K562 (cell line): Measurements from ENCODE around the gene SLC5A12. TPM values are rescaled to one million over a fixed set of nuclear protein-coding genes. Genes with fewer than 3 reads are reported as not detected.

Experiments
- ATAC-seq: fragments of 200-7000 bp; cut with Tn5 transposase; 3 replicates; pipeline ENCODE4 v1.9.1; 2020; ENCODE audit warnings: moderate library complexity
- BruUV-seq: library from RNA; stranded (reverse); fragments of 400-500 nt; replicated peaks from 2 replicates; lab custom pipeline; 2021; lab: Mats Ljungman, UMichigan
- CTCF ChIA-PET: fragments of 300-600 bp; formaldehyde crosslinking; extraction: SDS; loops from one replicate; lab custom pipeline; 2021; ENCODE audit warnings: low intra/inter-chr PET ratio; lab: Yijun Ruan, JAX
- POLR2A ChIA-PET: fragments of 300-600, 350-650 bp; sonication (Branson Sonifier 250); formaldehyde crosslinking; extraction: SDS; loops from one replicate; lab custom pipeline; 2021; ENCODE audit warnings: antibody characterized with exemption, inconsistent platforms; lab: Yijun Ruan, JAX
- DNase-seq, 4 experiments: peaks; one replicate each; pipeline versions ENCODE4 v3.0.0 to v3.0.0-alpha.2; 2011 to 2018; ENCODE audit warnings: low spot score in 3 of 4, mixed read lengths in 3 of 4; ENCODE audit errors: extremely low read depth in 1 of 4
- FAIRE-seq: peaks from 2 replicates; lab custom pipeline; 2011; peaks lifted over from hg19 to GRCh38; lab: Jason Lieb, UNC
- H2AFZ ChIP-seq: 2 replicates; pipeline ENCODE4 v1.6.0; 2011; ENCODE audit warnings: low read depth, low read length, control low read depth, inconsistent platforms
- H3K27ac ChIP-seq: fragments of 200-600 bp; 3 replicates; pipeline ENCODE4 v1.8.0; 2011; ENCODE audit warnings: low read depth, mild to moderate bottlenecking, control low read depth, inconsistent platforms, low read length, moderate library complexity, mixed read lengths; ENCODE audit errors: extremely low read depth
- H3K27me3 ChIP-seq, 2 experiments: fragments of 300-600 bp in 1 of 2; 2 replicates in 1 of 2; 3 replicates in 1 of 2; pipeline versions ENCODE4 v1.6.0 to v1.8.0; 2011; ENCODE audit warnings: inconsistent platforms in 2 of 2, low read length in 2 of 2, mild to moderate bottlenecking in 1 of 2, mixed read lengths in 1 of 2, moderate library complexity in 1 of 2; ENCODE audit not compliant: control insufficient read depth in 2 of 2, insufficient read depth in 2 of 2
- H3K36me3 ChIP-seq: fragments of 300-600 bp; 3 replicates; pipeline ENCODE4 v1.8.0; 2011; ENCODE audit warnings: mild to moderate bottlenecking, low read length, inconsistent platforms; ENCODE audit not compliant: control insufficient read depth, insufficient read depth
- H3K4me1 ChIP-seq, 2 experiments: fragments of 200-600 bp in 1 of 2; replicated peaks in 1 of 2; 2 replicates in 1 of 2; 3 replicates in 1 of 2; pipeline versions ENCODE4 v1.5.1 to v1.8.0; 2011; ENCODE audit warnings: inconsistent platforms in 2 of 2, low read length in 2 of 2, mild to moderate bottlenecking in 1 of 2, mixed read lengths in 1 of 2, moderate library complexity in 1 of 2; ENCODE audit not compliant: control insufficient read depth in 2 of 2, insufficient read depth in 2 of 2
- H3K4me2 ChIP-seq: 2 replicates; pipeline ENCODE4 v1.6.1; 2011; ENCODE audit warnings: low read length, control low read depth, inconsistent platforms, mixed read lengths; ENCODE audit not compliant: insufficient read depth
- H3K4me3 ChIP-seq: fragments of 200-600 bp; sonication (generic), shearing (Covaris generic); 2 replicates; pipeline ENCODE4 v1.5.1; 2016; ENCODE audit warnings: control low read depth, inconsistent platforms
- H3K79me2 ChIP-seq: fragments of 200-600 bp; 3 replicates; pipeline ENCODE4 v1.8.0; 2011; ENCODE audit warnings: low read length, inconsistent platforms; ENCODE audit not compliant: control insufficient read depth, insufficient read depth
- H3K9ac ChIP-seq, 2 experiments: 2 replicates each; pipeline versions ENCODE4 v1.6.0 to v1.6.1; 2011; ENCODE audit warnings: low read depth in 2 of 2, low read length in 2 of 2, control low read depth in 1 of 2, inconsistent platforms in 1 of 2, mild to moderate bottlenecking in 1 of 2, mixed read lengths in 1 of 2; ENCODE audit not compliant: insufficient read depth in 1 of 2
- H3K9me1 ChIP-seq: one replicate; pipeline ENCODE4 v1.6.0; 2011; ENCODE audit warnings: inconsistent platforms, mild to moderate bottlenecking, low read length, moderate library complexity; ENCODE audit not compliant: control insufficient read depth, insufficient read depth
- H3K9me3 ChIP-seq: replicated peaks from 2 replicates; pipeline ENCODE4 v1.5.1; 2011; ENCODE audit warnings: low read depth, low read length, inconsistent platforms; ENCODE audit not compliant: control insufficient read depth, insufficient read depth
- H4K20me1 ChIP-seq: replicated peaks from 2 replicates; pipeline ENCODE4 v1.6.1; 2011; ENCODE audit warnings: low read length, inconsistent platforms, mixed read lengths; ENCODE audit not compliant: control insufficient read depth, insufficient read depth
- MAX ChIP-seq: sonication (generic); formaldehyde crosslinking; IDR thresholded peaks from 2 replicates; pipeline ENCODE4 v1.9.0; 2022; ENCODE audit warnings: mild to moderate bottlenecking, missing genetic modification reagents
- MCM3 ChIP-seq: fragments of 450-650 bp; IDR thresholded peaks from 2 replicates; pipeline ENCODE4 v1.6.1; 2016
- MEF2D ChIP-seq: conservative IDR thresholded peaks from 2 replicates; pipeline ENCODE4 v1.6.1; 2016; ENCODE audit warnings: low read depth, missing genetic modification characterization, missing compliant biosample characterization
- MITF ChIP-seq: IDR thresholded peaks from 2 replicates; pipeline ENCODE4 v1.6.1; 2014; ENCODE audit warnings: antibody characterized with exemption
- NCOA4 ChIP-seq: fragments of 450-650 bp; IDR thresholded peaks from 2 replicates; pipeline ENCODE4 v1.6.1; 2018; ENCODE audit warnings: mild to moderate bottlenecking; ENCODE audit not compliant: partially characterized antibody
- NR1H2 ChIP-seq: sonication (generic); formaldehyde crosslinking; IDR thresholded peaks from 2 replicates; pipeline ENCODE4 v1.4.0; 2020; ENCODE audit warnings: mild to moderate bottlenecking, missing genetic modification reagents
- RBM34 ChIP-seq: fragments of 200-400 bp; formaldehyde crosslinking; IDR thresholded peaks from 2 replicates; pipeline ENCODE4 v1.6.1; 2018; ENCODE audit warnings: low read length, borderline replicate concordance; ENCODE audit not compliant: insufficient read depth
- RHOXF2B ChIP-seq: fragments of 250-450 bp; sonication (Bioruptor Pico); conservative IDR thresholded peaks from 2 replicates; pipeline ENCODE4 v1.5.1; 2021
- SIN3B ChIP-seq: fragments of 450-650 bp; IDR thresholded peaks from 2 replicates; pipeline ENCODE4 v1.6.1; 2017; ENCODE audit warnings: low read depth, mild to moderate bottlenecking, moderate library complexity
- SMAD3 ChIP-seq: fragments of 450-650 bp; formaldehyde crosslinking; conservative IDR thresholded peaks from 2 replicates; pipeline ENCODE4 v1.4.0; 2020; ENCODE audit warnings: mild to moderate bottlenecking
- TAF15 ChIP-seq: fragments of 200-400 bp; formaldehyde crosslinking; IDR thresholded peaks from 2 replicates; pipeline ENCODE4 v1.6.1; 2017; ENCODE audit warnings: mild to moderate bottlenecking, low read depth, low read length, moderate library complexity
- TAL1 ChIP-seq: fragments of 450-650 bp; IDR thresholded peaks from 2 replicates; pipeline ENCODE4 v1.6.1; 2016; ENCODE audit warnings: mild to moderate bottlenecking
- TCFL5 ChIP-seq: fragments of 250-450 bp; sonication (Bioruptor Pico); conservative IDR thresholded peaks from 2 replicates; pipeline ENCODE4 v1.6.1; 2021; ENCODE audit warnings: mild to moderate bottlenecking, moderate library complexity, matching md5 sums
- THAP12 ChIP-seq: fragments of 250-450 bp; sonication (Bioruptor Pico); IDR thresholded peaks from 2 replicates; pipeline ENCODE4 v1.9.0; 2021; ENCODE audit warnings: mild to moderate bottlenecking, inconsistent platforms
- ZKSCAN8 ChIP-seq: fragments of 200-800 bp; sonication (Bioruptor generic); IDR thresholded peaks from 2 replicates; pipeline ENCODE4 v1.6.1; 2016; ENCODE audit warnings: missing genetic modification characterization, missing compliant biosample characterization
- ZNF212 ChIP-seq: fragments of 450-650 bp; formaldehyde crosslinking; IDR thresholded peaks from 2 replicates; pipeline ENCODE4 v1.4.0; 2020; ENCODE audit warnings: mild to moderate bottlenecking
- in situ Hi-C: fragments of 300-500 bp; cut with MboI; formaldehyde crosslinking; loops from 4 replicates; pipeline ENCODE4 v1.15.0; 2018; ENCODE audit warnings: inconsistent platforms, mixed read lengths
- intact Hi-C: fragments of 100-400 bp; cut with micrococcal nuclease; formaldehyde crosslinking; loops from 2 replicates; pipeline ENCODE4 v1.14.2; 2022
- polyA plus RNA-seq, 8 experiments: library from polyadenylated mRNA; depleted of rRNA in 4 of 8; stranded (reverse) in 5 of 8; unstranded in 3 of 8; fragments of >200 nt; fragmentation: Nextera tagmentation in 2 of 8; fragmentation: Illumina TruSeq in 1 of 8; extraction: Ambion mirVana in 2 of 8; extraction: Trizol in 1 of 8; gene quantifications; 2 replicates each; pipeline versions ENCODE4 v1.2.1 to v1.2.3, GENCODE V29; 2011 to 2014; ENCODE audit warnings: inconsistent platforms in 1 of 8, missing spikeins in 1 of 8
- total RNA-seq, 7 experiments: library from RNA; depleted of rRNA in 6 of 7; stranded (reverse); fragments of >200 nt in 6 of 7; fragmentation: Illumina TruSeq in 2 of 7; extraction: Trizol in 2 of 7; gene quantifications; 2 replicates each; pipeline versions ENCODE4 v1.2.1 to v1.2.3, GENCODE V29; 2011 to 2021; ENCODE audit warnings: low replicate concordance in 1 of 7

Gene SLC5A12
- total and polyA plus RNA-seq, 9 of the 15 experiments (the other 6 are each of a cell fraction or from before 2014, with no cell fraction given) = 0.03 to 0.16 (median 0.06) TPM; not detected in 5

- H4K20me1 ChIP-seq = no peaks in the 10 kb centered on the region
- no TSS peak for BruUV-seq
- H3K4me1 ChIP-seq = no peaks in the 10 kb centered on the region
- H3K36me3 ChIP-seq = no peaks in the 10 kb centered on the region
- no peak overlapping the region for H3K9ac ChIP-seq
- no peak overlapping the region for H3K4me3 ChIP-seq
- in situ Hi-C loops (no loop called here), intact Hi-C loops (no loop called here)
- TF ChIP-seq MAX (no peak), MEF2D (tag) (no peak), SMAD3 (CRISPR knock-in tag) (no peak), RBM34 (no peak), MITF (no peak), RHOXF2B (CRISPR knock-in tag) (no peak), ZKSCAN8 (no peak), NR1H2 (CRISPR knock-in tag) (no peak), ZNF212 (CRISPR knock-in tag) (no peak), SIN3B (no peak), TAL1 (no peak), THAP12 (CRISPR knock-in tag) (no peak), MCM3 (no peak), TCFL5 (CRISPR knock-in tag) (no peak), NCOA4 (no peak), TAF15 (no peak)
- H3K79me2 ChIP-seq = no peaks in the 10 kb centered on the region
- H3K27me3 ChIP-seq = no peaks in the 10 kb centered on the region
- no peak overlapping the region for H3K27ac ChIP-seq
- no peak overlapping the region for H2AFZ ChIP-seq
- ChIA-PET CTCF (no interaction called here), POLR2A (no interaction called here)
- no peak overlapping the region for H3K4me2 ChIP-seq
- H3K9me1 ChIP-seq = no peaks in the 10 kb centered on the region
- ATAC-seq (no peak), FAIRE-seq (no peak), DNase-seq (no peak)
- no peaks in the 10 kb centered on the region for H3K9me3 ChIP-seq
Observed at GRCh38 chr11:26743622-26744021, 21.8 kb upstream of the SLC5A12 start.
